ENCODE measurements around the gene MICALL2.

Gene MICALL2

GRCh38 chr7:1493129-1493528 is 33.9 kb upstream of the MICALL2 start:
- DNase-seq (ENCODE audit: low read depth in 2 of 2): no peak

- DNase-seq (ENCODE audit: low read depth in 2 of 2): no peak
These were observed 33.4 kb upstream of the MICALL2 start for GRCh38 chr7:1492640-1493039.

GRCh38 chr7:1492221-1492620 is 33.0 kb upstream of the MICALL2 start:
- DNase-seq (ENCODE audit: low read depth in 2 of 2): no peak

GRCh38 chr7:1490837-1491236 is 31.6 kb upstream of the MICALL2 start:
- no peak for DNase-seq (ENCODE audit: low read depth in 2 of 2)

GRCh38 chr7:1489336-1489735 is 30.1 kb upstream of the MICALL2 start:
- no peak for DNase-seq (ENCODE audit: low read depth in 2 of 2)

- no peak for DNase-seq (ENCODE audit: low read depth in 2 of 2)
These were observed 28.7 kb upstream of the MICALL2 start for GRCh38 chr7:1488016-1488415.

- DNase-seq (ENCODE audit: low read depth in 2 of 2): no peak
These were observed 28.2 kb upstream of the MICALL2 start for GRCh38 chr7:1487466-1487865.

GRCh38 chr7:1486571-1486970 is 27.3 kb upstream of the MICALL2 start:
- DNase-seq (ENCODE audit: low read depth in 2 of 2): no peak

GRCh38 chr7:1485156-1485555 is 25.9 kb upstream of the MICALL2 start:
- no peak for DNase-seq (ENCODE audit: low read depth in 2 of 2)

GRCh38 chr7:1484569-1484968 is 25.3 kb upstream of the MICALL2 start:
- no peak for DNase-seq (ENCODE audit: low read depth in 2 of 2)

GRCh38 chr7:1483536-1484505 is 24.6 kb upstream of the MICALL2 start:
- no peak for DNase-seq (ENCODE audit: low read depth in 2 of 2)

- DNase-seq (ENCODE audit: low read depth in 2 of 2): no peak
These were observed 23.8 kb upstream of the MICALL2 start for GRCh38 chr7:1483079-1483478.

GRCh38 chr7:1481300-1481699 is 22.0 kb upstream of the MICALL2 start:
- no peak for DNase-seq (ENCODE audit: low read depth in 2 of 2)

- DNase-seq (ENCODE audit: low read depth in 2 of 2): no peak
These were observed 21.4 kb upstream of the MICALL2 start for GRCh38 chr7:1480670-1481069.

- DNase-seq (ENCODE audit: low read depth in 2 of 2): no peak
These were observed 20.0 kb upstream of the MICALL2 start for GRCh38 chr7:1479287-1479686.

GRCh38 chr7:1478480-1478879 is 19.2 kb upstream of the MICALL2 start:
- no peak for DNase-seq (ENCODE audit: low read depth in 2 of 2)

GRCh38 chr7:1476859-1477258 is 17.6 kb upstream of the MICALL2 start:
- no peak for DNase-seq (ENCODE audit: low read depth in 2 of 2)

- DNase-seq (ENCODE audit: low read depth in 2 of 2): no peak
These were observed 16.7 kb upstream of the MICALL2 start for GRCh38 chr7:1475991-1476390.

- DNase-seq (ENCODE audit: low read depth in 2 of 2): no peak
These were observed 16.1 kb upstream of the MICALL2 start for GRCh38 chr7:1475393-1475792.

GRCh38 chr7:1474736-1475135 is 15.5 kb upstream of the MICALL2 start:
- DNase-seq (ENCODE audit: low read depth in 2 of 2): no peak

GRCh38 chr7:1473864-1474512 is 14.7 kb upstream of the MICALL2 start:
- DNase-seq (ENCODE audit: low read depth in 2 of 2): peak; percentile 80

- no peak for DNase-seq (ENCODE audit: low read depth in 2 of 2)
These were observed 11.6 kb upstream of the MICALL2 start for GRCh38 chr7:1470901-1471300.

GRCh38 chr7:1468643-1469298 is 9.5 kb upstream of the MICALL2 start:
- DNase-seq (ENCODE audit: low read depth in 2 of 2): no peak
